Measurements from ENCODE around the gene GAR1.

- TF ChIP-seq RARB (CRISPR knock-in tag; IDR thresholded peaks at IDR 0.05) (no peak), CTCF (IDR thresholded peaks at IDR 0.05) (no peak), MAFK (IDR thresholded peaks at IDR 0.05; ENCODE audit: partially characterized antibody) (no peak), EP300 (IDR thresholded peaks at IDR 0.05) (no peak), BHLHE40 (IDR thresholded peaks at IDR 0.05; ENCODE audit: low read depth, low read length) (no peak), POLR2A (IDR thresholded peaks at IDR 0.05; ENCODE audit: low read length) (no peak), NFE2L2 (conservative IDR thresholded peaks at IDR 0.05; ENCODE audit: low read length) (no peak), RAD21 (conservative IDR thresholded peaks at IDR 0.05 in 1 of 2, IDR thresholded peaks at IDR 0.05 in 1 of 2) (no peak), EHF (CRISPR knock-in tag; IDR thresholded peaks at IDR 0.05) (no peak), ZNF302 (CRISPR knock-in tag; IDR thresholded peaks at IDR 0.05) (no peak), HOXA7 (CRISPR knock-in tag; IDR thresholded peaks at IDR 0.05) (no peak), FOXS1 (CRISPR knock-in tag; IDR thresholded peaks at IDR 0.05) (no peak), MAX (IDR thresholded peaks at IDR 0.05) (no peak), MYC (IDR thresholded peaks at IDR 0.05; ENCODE audit: borderline replicate concordance, low read length) (no peak)
These were observed 45.7 kb downstream of the GAR1 start for GRCh38 chr4:109861271-109861670.

All from A549 (cell line).